HCT116 (cell line): Measurements from ENCODE around the gene C3orf20.

Source experiments
- CEBPB ChIP-seq: IDR thresholded peaks from 2 replicates; pipeline ENCODE4 v1.6.1; 2012; ENCODE audit warnings: low read depth
- CTCF ChIP-seq, 3 experiments: fragments of 200-600 bp in 1 of 3; sonication (generic) in 1 of 3; IDR thresholded peaks in 2 of 3; conservative IDR thresholded peaks in 1 of 3; 2 replicates each; pipeline ENCODE4 v1.5.1; 2012 to 2017; ENCODE audit warnings: low read depth in 2 of 3, low read length in 2 of 3, antibody characterized with exemption in 1 of 3, borderline replicate concordance in 1 of 3, control low read depth in 1 of 3, mild to moderate bottlenecking in 1 of 3, mixed read lengths in 1 of 3, mixed run types in 1 of 3, moderate library complexity in 1 of 3; ENCODE audit not compliant: insufficient read depth in 1 of 3
- EZH2 ChIP-seq: fragments of 200-600 bp; sonication (generic); IDR thresholded peaks from 2 replicates; pipeline ENCODE4 v1.6.1; 2017; ENCODE audit warnings: antibody characterized with exemption, mixed run types
- EZH2phosphoT487 ChIP-seq: fragments of 200-600 bp; IDR thresholded peaks from 2 replicates; pipeline ENCODE4 v1.6.1; 2018; ENCODE audit warnings: antibody characterized with exemption, borderline replicate concordance
- POLR2A ChIP-seq: IDR thresholded peaks from 2 replicates; pipeline ENCODE4 v1.7.0; 2011; ENCODE audit warnings: borderline replicate concordance; ENCODE audit not compliant: insufficient read depth, insufficient read length; ENCODE audit errors: extremely low read depth
- POLR2AphosphoS5 ChIP-seq: IDR thresholded peaks from 2 replicates; pipeline ENCODE4 v1.6.1; 2011; ENCODE audit warnings: mild to moderate bottlenecking, low read depth, low read length, moderate library complexity
- RAD21 ChIP-seq: IDR thresholded peaks from 2 replicates; pipeline ENCODE4 v1.6.1; 2012; ENCODE audit warnings: low read depth, mild to moderate bottlenecking
- REST ChIP-seq: IDR thresholded peaks from 2 replicates; pipeline ENCODE4 v1.6.1; 2012; ENCODE audit warnings: low read depth
- SIN3A ChIP-seq: IDR thresholded peaks from 2 replicates; pipeline ENCODE4 v1.6.1; 2012; ENCODE audit warnings: low read depth
- SP1 ChIP-seq: IDR thresholded peaks from 2 replicates; pipeline ENCODE4 v1.6.1; 2012; ENCODE audit warnings: low read depth
- SRF ChIP-seq: IDR thresholded peaks from 2 replicates; pipeline ENCODE4 v1.6.1; 2012; ENCODE audit warnings: low read depth
- TCF7L2 ChIP-seq: IDR thresholded peaks from 2 replicates; pipeline ENCODE4 v1.7.0; 2011; ENCODE audit warnings: borderline replicate concordance, inconsistent platforms; ENCODE audit not compliant: insufficient read depth, insufficient read length; ENCODE audit errors: extremely low read depth
- YY1 ChIP-seq: IDR thresholded peaks from 2 replicates; pipeline ENCODE4 v1.6.1; 2011; ENCODE audit warnings: low read length, low read depth, moderate library complexity, mild to moderate bottlenecking; ENCODE audit not compliant: insufficient replicate concordance; ENCODE audit errors: extremely low read depth

GRCh38 chr3:14680716-14681115 lies 5.8 kb downstream of the C3orf20 start:
- TF ChIP-seq CTCF (IDR thresholded peaks at IDR 0.05 in 2 of 3, conservative IDR thresholded peaks at IDR 0.05 in 1 of 3; ENCODE audit: borderline replicate concordance in 1 of 3, insufficient read depth in 1 of 3, low read depth in 2 of 3, low read length in 2 of 3) (no peak), YY1 (no peak), EZH2phosphoT487 (no peak), POLR2A (no peak), SP1 (no peak), POLR2AphosphoS5 (no peak), SIN3A (no peak), SRF (no peak), RAD21 (no peak), EZH2 (no peak), TCF7L2 (no peak), REST (no peak), CEBPB (no peak)
